Hepatocyte (in vitro differentiated cells): ENCODE measurements around the gene ANTXR2.

Source experiments
- EZH2 ChIP-seq: fragments of 200-600 bp; sonication (generic); IDR thresholded peaks from 2 replicates; pipeline ENCODE4 v1.6.1; 2016; ENCODE audit warnings: antibody characterized with exemption, mild to moderate bottlenecking, borderline replicate concordance
- TF ChIP-seq, protein P1 (sequence below): fragments of 200-600 bp; sonication (generic); IDR thresholded peaks from 2 replicates; pipeline ENCODE4 v1.5.1; 2016; ENCODE audit warnings: antibody characterized with exemption, mild to moderate bottlenecking; ENCODE audit not compliant: poor library complexity

DNA sequence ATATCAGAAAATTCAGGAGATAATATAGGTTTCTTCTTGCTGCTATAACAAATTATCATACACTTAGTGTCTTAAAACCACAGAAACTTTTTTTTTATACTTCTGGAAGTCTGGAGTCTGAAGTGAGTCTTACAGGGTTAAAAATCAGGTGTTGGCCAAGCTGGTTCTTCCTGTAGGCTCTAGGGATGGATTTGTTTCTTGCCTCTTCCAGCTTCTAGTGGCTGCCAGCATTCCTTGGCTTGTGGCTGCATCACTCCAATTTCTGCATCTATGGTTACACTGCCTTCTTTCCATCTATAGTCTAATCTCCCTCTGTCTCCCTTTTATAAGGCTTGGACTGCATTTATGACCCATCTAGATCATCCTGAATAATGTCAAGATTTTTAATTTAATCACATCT, 68.7 kb downstream of the ANTXR2 start:
- TF ChIP-seq, protein P1, sequence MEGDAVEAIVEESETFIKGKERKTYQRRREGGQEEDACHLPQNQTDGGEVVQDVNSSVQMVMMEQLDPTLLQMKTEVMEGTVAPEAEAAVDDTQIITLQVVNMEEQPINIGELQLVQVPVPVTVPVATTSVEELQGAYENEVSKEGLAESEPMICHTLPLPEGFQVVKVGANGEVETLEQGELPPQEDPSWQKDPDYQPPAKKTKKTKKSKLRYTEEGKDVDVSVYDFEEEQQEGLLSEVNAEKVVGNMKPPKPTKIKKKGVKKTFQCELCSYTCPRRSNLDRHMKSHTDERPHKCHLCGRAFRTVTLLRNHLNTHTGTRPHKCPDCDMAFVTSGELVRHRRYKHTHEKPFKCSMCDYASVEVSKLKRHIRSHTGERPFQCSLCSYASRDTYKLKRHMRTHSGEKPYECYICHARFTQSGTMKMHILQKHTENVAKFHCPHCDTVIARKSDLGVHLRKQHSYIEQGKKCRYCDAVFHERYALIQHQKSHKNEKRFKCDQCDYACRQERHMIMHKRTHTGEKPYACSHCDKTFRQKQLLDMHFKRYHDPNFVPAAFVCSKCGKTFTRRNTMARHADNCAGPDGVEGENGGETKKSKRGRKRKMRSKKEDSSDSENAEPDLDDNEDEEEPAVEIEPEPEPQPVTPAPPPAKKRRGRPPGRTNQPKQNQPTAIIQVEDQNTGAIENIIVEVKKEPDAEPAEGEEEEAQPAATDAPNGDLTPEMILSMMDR: no peak
- no peak for TF ChIP-seq EZH2
